H1 (cell line): ENCODE results near the gene TNNT3. TPM values are rescaled to one million over a fixed set of nuclear protein-coding genes. Genes with fewer than 3 reads are reported as not detected.

ENCODE experiments used
- CTCF ChIA-PET: fragments of 300-600 bp; sonication (Branson Sonifier 250); formaldehyde crosslinking; loops from one replicate; lab custom pipeline; 2021; ENCODE audit not compliant: partially characterized antibody; lab: Charles Lee
- POLR2A ChIA-PET: fragments of 300-600 bp; sonication (Branson Sonifier 250); formaldehyde crosslinking; loops from one replicate; lab custom pipeline; 2021; ENCODE audit warnings: inconsistent platforms; ENCODE audit not compliant: partially characterized antibody; lab: Charles Lee
- DNase-seq, 2 experiments: peaks; one replicate each; pipeline versions ENCODE4 v3.0.0 to v3.0.0-alpha.2; 2010 to 2022; ENCODE audit warnings: low spot score in 2 of 2, low read depth in 1 of 2, mixed read lengths in 1 of 2
- FAIRE-seq: peaks from 2 replicates; lab custom pipeline; 2011; peaks lifted over from hg19 to GRCh38; lab: Jason Lieb, UNC
- H2AFZ ChIP-seq: 2 replicates; pipeline ENCODE4 v1.8.1; 2012; ENCODE audit warnings: low read length, inconsistent platforms
- H2AK5ac ChIP-seq: 2 replicates; pipeline ENCODE4 v1.6.1; 2013; ENCODE audit warnings: low read depth, low read length
- H2BK120ac ChIP-seq: replicated peaks from 2 replicates; pipeline ENCODE3; 2013; ENCODE audit warnings: low read depth, low read length, inconsistent platforms
- H2BK12ac ChIP-seq: 2 replicates; pipeline ENCODE4 v1.6.1; 2013; ENCODE audit warnings: low read depth, low read length
- H2BK15ac ChIP-seq: 2 replicates; pipeline ENCODE4 v1.6.1; 2013; ENCODE audit warnings: low read length
- H2BK20ac ChIP-seq: 2 replicates; pipeline ENCODE4 v1.6.1; 2013; ENCODE audit warnings: low read length
- H2BK5ac ChIP-seq: 2 replicates; pipeline ENCODE4 v1.6.1; 2013; ENCODE audit warnings: low read depth, low read length
- H3K14ac ChIP-seq: 2 replicates; pipeline ENCODE4 v1.6.1; 2013; ENCODE audit warnings: inconsistent platforms; ENCODE audit not compliant: insufficient read length
- H3K18ac ChIP-seq: 2 replicates; pipeline ENCODE4 v1.6.1; 2013; ENCODE audit warnings: low read length; ENCODE audit errors: extremely low read depth
- H3K23ac ChIP-seq: 2 replicates; pipeline ENCODE4 v1.6.1; 2013; ENCODE audit warnings: inconsistent platforms; ENCODE audit not compliant: insufficient read length
- H3K23me2 ChIP-seq: 2 replicates; pipeline ENCODE4 v1.6.1; 2013; ENCODE audit warnings: low read depth, low read length
- H3K27ac ChIP-seq: 2 replicates; pipeline ENCODE4 v1.6.1; 2011; ENCODE audit warnings: low read depth, low read length, inconsistent platforms
- H3K27me3 ChIP-seq, 4 experiments: replicated peaks in 1 of 4; 1 replicate in 1 of 4; 2 replicates in 3 of 4; pipeline versions ENCODE4 v1.6.1 to v1.8.1; 2011 to 2013; ENCODE audit warnings: low read length in 3 of 4, mild to moderate bottlenecking in 3 of 4, inconsistent platforms in 2 of 4, mixed read lengths in 2 of 4, moderate library complexity in 1 of 4; ENCODE audit not compliant: control insufficient read depth in 3 of 4, insufficient read depth in 3 of 4; ENCODE audit errors: extremely low read depth in 1 of 4
- H3K36me3 ChIP-seq, 4 experiments: 2 replicates each; pipeline versions ENCODE4 v1.6.1 to v1.8.1; 2011 to 2013; ENCODE audit warnings: mild to moderate bottlenecking in 4 of 4, low read length in 3 of 4, moderate library complexity in 2 of 4, control low read depth in 1 of 4, inconsistent platforms in 1 of 4; ENCODE audit not compliant: insufficient read depth in 4 of 4, control insufficient read depth in 2 of 4
- H3K4ac ChIP-seq: replicated peaks from 2 replicates; pipeline ENCODE3; 2013; ENCODE audit warnings: low read length, low read depth, mixed read lengths, inconsistent platforms; ENCODE audit not compliant: insufficient read length
- H3K4me1 ChIP-seq, 4 experiments: replicated peaks in 1 of 4; 1 replicate in 1 of 4; 2 replicates in 3 of 4; pipeline versions ENCODE4 v1.6.1 to v1.8.1; 2011 to 2013; ENCODE audit warnings: low read length in 3 of 4, inconsistent platforms in 2 of 4, mixed read lengths in 1 of 4; ENCODE audit not compliant: insufficient read depth in 4 of 4, control insufficient read depth in 3 of 4
- H3K4me2 ChIP-seq, 2 experiments: 2 replicates each; pipeline versions ENCODE4 v1.6.1 to v1.8.1; 2011 to 2013; ENCODE audit warnings: low read depth in 2 of 2, low read length in 2 of 2, control low read depth in 1 of 2, inconsistent platforms in 1 of 2, mild to moderate bottlenecking in 1 of 2; ENCODE audit not compliant: insufficient read depth in 1 of 2
- H3K4me3 ChIP-seq, 4 experiments: fragments of 200-600, 300-600 bp in 1 of 4; sonication (generic), shearing (Covaris generic), sonication (Bioruptor Twin) in 1 of 4; 2 replicates each; pipeline versions ENCODE4 v1.5.1 to v1.8.1; 2011 to 2016; ENCODE audit warnings: low read length in 4 of 4, low read depth in 3 of 4, control low read depth in 2 of 4, inconsistent platforms in 2 of 4, mild to moderate bottlenecking in 2 of 4, mixed read lengths in 1 of 4, moderate library complexity in 1 of 4; ENCODE audit not compliant: insufficient read depth in 2 of 4; ENCODE audit errors: extremely low read depth in 1 of 4
- H3K56ac ChIP-seq: replicated peaks from 2 replicates; pipeline ENCODE3; 2013; ENCODE audit warnings: low read depth, mild to moderate bottlenecking, mixed read lengths, low read length, inconsistent platforms; ENCODE audit not compliant: insufficient read length
- H3K79me1 ChIP-seq: 2 replicates; pipeline ENCODE4 v1.6.1; 2013; ENCODE audit warnings: low read depth, low read length, control low read depth
- H3K79me2 ChIP-seq, 2 experiments: 2 replicates each; pipeline versions ENCODE4 v1.6.1 to v1.8.1; 2012 to 2013; ENCODE audit warnings: low read length in 2 of 2, mild to moderate bottlenecking in 2 of 2, inconsistent platforms in 1 of 2; ENCODE audit not compliant: insufficient read depth in 2 of 2, control insufficient read depth in 1 of 2
- H3K9ac ChIP-seq, 4 experiments: replicated peaks in 1 of 4; 1 replicate in 1 of 4; 2 replicates in 3 of 4; pipeline versions ENCODE4 v1.6.1 to v1.8.1; 2011 to 2013; ENCODE audit warnings: low read depth in 3 of 4, low read length in 3 of 4, control low read depth in 2 of 4, mild to moderate bottlenecking in 2 of 4, moderate library complexity in 2 of 4, inconsistent platforms in 1 of 4; ENCODE audit errors: extremely low read depth in 1 of 4
- H3K9me3 ChIP-seq, 2 experiments: 2 replicates each; pipeline versions ENCODE4 v1.6.1 to v1.8.1; 2012 to 2013; ENCODE audit warnings: mild to moderate bottlenecking in 2 of 2, moderate library complexity in 2 of 2, control low read depth in 1 of 2, inconsistent platforms in 1 of 2, low read depth in 1 of 2, low read length in 1 of 2, mixed read lengths in 1 of 2; ENCODE audit not compliant: insufficient read depth in 2 of 2
- H4K20me1 ChIP-seq, 2 experiments: replicated peaks in 1 of 2; 2 replicates each; pipeline versions ENCODE3 to v1.8.1; 2011 to 2013; ENCODE audit warnings: inconsistent platforms in 2 of 2, low read length in 2 of 2, mild to moderate bottlenecking in 1 of 2; ENCODE audit not compliant: insufficient read depth in 2 of 2, control insufficient read depth in 1 of 2
- H4K5ac ChIP-seq: 2 replicates; pipeline ENCODE4 v1.6.1; 2013; ENCODE audit warnings: low read length, low read depth, mixed read lengths, inconsistent platforms; ENCODE audit not compliant: insufficient read length
- H4K8ac ChIP-seq: 2 replicates; pipeline ENCODE4 v1.8.0; 2013; ENCODE audit warnings: mild to moderate bottlenecking, moderate library complexity, low read length, inconsistent platforms; ENCODE audit not compliant: insufficient read depth; ENCODE audit errors: extremely low read depth
- H4K91ac ChIP-seq: replicated peaks from 2 replicates; pipeline ENCODE3; 2013; ENCODE audit warnings: low read length, mixed read lengths, inconsistent platforms; ENCODE audit not compliant: insufficient read length
- ATF2 ChIP-seq: IDR thresholded peaks from 2 replicates; pipeline ENCODE4 v1.6.1; 2012; ENCODE audit warnings: low read length, inconsistent platforms
- CBX5 ChIP-seq: fragments of 300-800, 300-1000 bp; sonication (generic); IDR thresholded peaks from 2 replicates; pipeline ENCODE4 v1.7.1; 2016; ENCODE audit warnings: antibody characterized with exemption, low read length, low read depth
- EP300 ChIP-seq, 2 experiments: IDR thresholded peaks; 1 replicate in 1 of 2; 2 replicates in 1 of 2; pipeline ENCODE4 v1.6.1; 2011 to 2012; ENCODE audit warnings: low read depth in 2 of 2, low read length in 2 of 2, mild to moderate bottlenecking in 2 of 2, borderline replicate concordance in 1 of 2, inconsistent platforms in 1 of 2, moderate library complexity in 1 of 2
- EZH2 ChIP-seq: fragments of 200-600 bp; sonication (generic); IDR thresholded peaks from 2 replicates; pipeline ENCODE4 v1.7.1; 2012; ENCODE audit warnings: low read depth, mild to moderate bottlenecking, moderate library complexity, low read length, inconsistent platforms; ENCODE audit not compliant: severe bottlenecking
- KDM5A ChIP-seq: fragments of 200-600 bp; IDR thresholded peaks from 2 replicates; pipeline ENCODE4 v1.7.1; 2012; ENCODE audit warnings: mild to moderate bottlenecking, low read length, inconsistent platforms, mixed read lengths
- MAX ChIP-seq: IDR thresholded peaks from 2 replicates; pipeline ENCODE4 v1.6.1; 2012; ENCODE audit warnings: inconsistent platforms
- NRF1 ChIP-seq: IDR thresholded peaks from 2 replicates; pipeline ENCODE4 v1.6.1; 2011; ENCODE audit warnings: mild to moderate bottlenecking, low read depth, low read length, improper control_type of control experiment
- PHF8 ChIP-seq: fragments of 200-600 bp; sonication (generic); conservative IDR thresholded peaks from 2 replicates; pipeline ENCODE4 v1.7.1; 2012; ENCODE audit warnings: low read depth, mild to moderate bottlenecking, inconsistent platforms, low read length, moderate library complexity
- RBBP5 ChIP-seq: IDR thresholded peaks from 2 replicates; pipeline ENCODE4 v1.7.1; 2012; ENCODE audit warnings: low read depth, mild to moderate bottlenecking, inconsistent platforms, low read length, moderate library complexity, borderline replicate concordance
- SP2 ChIP-seq: IDR thresholded peaks from 2 replicates; pipeline ENCODE4 v1.6.1; 2012; ENCODE audit warnings: mild to moderate bottlenecking, low read length, inconsistent platforms
- SP4 ChIP-seq: IDR thresholded peaks from 2 replicates; pipeline ENCODE4 v1.6.1; 2012; ENCODE audit warnings: low read length, inconsistent platforms
- WGBS, 2 experiments: shearing (Covaris generic) in 1 of 2; methylation state at CpG; one replicate each; pipeline versions ENCODE4 v1.1.6 to v1.1.7; 2013 to 2015; ENCODE audit warnings: low lambda C conversion rate in 2 of 2, mixed read lengths in 2 of 2, inconsistent platforms in 1 of 2, low coverage in 1 of 2, missing lambda C conversion rate in 1 of 2; ENCODE audit not compliant: insufficient replicate concordance in 2 of 2, insufficient coverage in 1 of 2, insufficient read length in 1 of 2; ENCODE audit errors: extremely low coverage in 1 of 2, missing lambda C conversion rate in 1 of 2; 5-methylcytosine and 5-hydroxymethylcytosine counted together
- polyA plus RNA-seq, 7 experiments: library from polyadenylated mRNA; depleted of rRNA in 3 of 7; stranded (reverse) in 5 of 7; unstranded in 2 of 7; fragments of >200 nt in 5 of 7; fragments of 200-250 nt in 2 of 7; gene quantifications; 1 replicate in 5 of 7; 2 replicates in 1 of 7; 4 replicates in 1 of 7; pipeline versions ENCODE4 v1.2.1 to v1.2.3, GENCODE V29; 2011 to 2013; ENCODE audit warnings: missing spikeins in 2 of 7, mixed read lengths in 2 of 7
- total RNA-seq: library from RNA; stranded (reverse); fragmentation: NEBNext Ultra II Directional; extraction: Animal tissue kit (Norgen Biotek cat#: 25700); gene quantifications from 2 replicates; pipeline ENCODE4 v1.2.1, GENCODE V29; 2021

Gene TNNT3
- total and polyA plus RNA-seq, 2 of the 8 experiments (the other 6 are each of a cell fraction or from before 2014, with no cell fraction given) = not detected

DNA sequence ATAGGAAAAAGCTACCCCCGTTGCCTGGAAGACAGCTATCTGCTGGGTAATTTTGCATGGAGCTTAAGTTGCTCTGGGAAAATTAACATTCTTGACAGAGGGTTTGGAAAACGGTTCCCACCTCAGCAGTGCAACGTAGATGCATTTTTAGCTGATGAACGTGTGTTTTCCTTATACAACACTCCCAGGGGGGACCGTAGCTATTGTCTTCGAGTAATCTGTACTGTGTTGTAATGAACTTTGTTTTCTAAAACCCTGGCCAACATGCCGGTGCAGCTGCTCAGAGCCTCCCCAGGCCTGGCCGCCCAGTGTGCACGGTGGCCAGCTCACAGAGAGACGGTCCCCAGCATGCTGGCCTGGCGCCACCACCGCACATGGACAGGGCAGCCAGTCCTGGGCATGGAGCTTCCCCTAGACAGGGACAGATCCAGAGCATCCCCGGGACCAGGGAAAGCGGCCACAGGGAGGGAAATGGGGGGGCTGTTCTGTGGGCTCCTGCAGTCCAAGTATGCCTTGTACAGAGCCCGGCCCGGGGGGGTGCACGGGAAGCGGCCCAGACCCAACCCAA lies 2.2 kb downstream of the TNNT3 start:
- CTCF ChIA-PET = interaction anchor here (0.8 to 4.2 kb wide), 19 partner anchors 14 to 238 kb away, joined by 3 to 29 read pairs (median 6); partner anchors contain the start of gene PRR33
- no peak overlapping the region for H3K14ac ChIP-seq
- H3K23ac ChIP-seq = no peak overlapping the region
- no peak overlapping the region for H3K18ac ChIP-seq
- no peak overlapping the region for H2BK5ac ChIP-seq
- no peaks in the 10 kb centered on the region for H3K23me2 ChIP-seq
- no peak overlapping the region for H2AFZ ChIP-seq
- peaks cover 0 to 3% (median 3%) of the 10 kb centered on the region in 4 experiments; a peak in 4 of 7 replicates for H3K4me1 ChIP-seq
- no peak overlapping the region for H3K27ac ChIP-seq
- no peak overlapping the region for H4K5ac ChIP-seq
- POLR2A ChIA-PET = no interaction called here
- FAIRE-seq = no peak
- H2BK120ac ChIP-seq = no peak overlapping the region
- no peak overlapping the region for H3K4me2 ChIP-seq
- WGBS, 2 experiments = 90% methylated on average over 18 of the region's 18 CpGs; no CpG with 5 or more reads in 1 of the 2 experiments
- no peak overlapping the region for H4K91ac ChIP-seq
- H2BK20ac ChIP-seq = no peak overlapping the region
- no peaks in the 10 kb centered on the region for H3K79me2 ChIP-seq
- no peak overlapping the region for H3K56ac ChIP-seq
- H2BK15ac ChIP-seq = no peak overlapping the region
- H3K4me3 ChIP-seq = no peak overlapping the region
- no peak overlapping the region for H4K8ac ChIP-seq
- H3K36me3 ChIP-seq = no peaks in the 10 kb centered on the region
- TF ChIP-seq KDM5A (no peak), EP300 (IDR thresholded peaks at IDR 0.05; ENCODE audit: borderline replicate concordance in 1 of 2, low read depth in 2 of 2, low read length in 2 of 2) (no peak), ATF2 (no peak), SP2 (no peak), SP4 (no peak), CBX5 (no peak), MAX (no peak), PHF8 (no peak), NRF1 (no peak), EZH2 (no peak), RBBP5 (no peak)
- no peaks in the 10 kb centered on the region for H3K27me3 ChIP-seq
- no peak overlapping the region for H3K4ac ChIP-seq
- H2AK5ac ChIP-seq = no peak overlapping the region
- no peaks in the 10 kb centered on the region for H4K20me1 ChIP-seq
- H3K79me1 ChIP-seq = no peaks in the 10 kb centered on the region
- no peak overlapping the region for H3K9ac ChIP-seq
- H3K9me3 ChIP-seq = no peaks in the 10 kb centered on the region
- no peak overlapping the region for H2BK12ac ChIP-seq
- no peak for DNase-seq
